MCF 10A (cell line): ENCODE measurements around the gene CASTOR1. TPM values are rescaled to one million over a fixed set of nuclear protein-coding genes. Genes with fewer than 3 reads are reported as not detected.

Experiments
- BruUV-seq: library from RNA; stranded (reverse); fragments of 400-500 nt; replicated peaks from 2 replicates; lab custom pipeline; 2021; lab: Mats Ljungman, UMichigan
- CTCF ChIA-PET: fragments of 300-600 bp; sonication (Branson Sonifier 250); formaldehyde crosslinking; extraction: SDS; loops from one replicate; lab custom pipeline; 2021; ENCODE audit warnings: antibody characterized with exemption, inconsistent platforms; lab: Yijun Ruan, JAX
- POLR2A ChIA-PET: fragments of 300-600, 350-650 bp; sonication (Branson Sonifier 250); formaldehyde crosslinking; extraction: SDS; loops from one replicate; lab custom pipeline; 2020; ENCODE audit warnings: antibody characterized with exemption, inconsistent platforms; lab: Yijun Ruan, JAX
- DNase-seq: peaks from one replicate; pipeline ENCODE4 v3.0.0-alpha.2; 2018; ENCODE audit not compliant: unreplicated experiment
- H3K27ac Mint-ChIP-seq: one replicate; pipeline ENCODE4 v1.8.0; 2022; ENCODE audit warnings: mild to moderate bottlenecking, low read depth, mixed read lengths; ENCODE audit not compliant: unreplicated experiment
- H3K27me3 Mint-ChIP-seq: one replicate; pipeline ENCODE4 v1.8.0; 2022; ENCODE audit warnings: mixed read lengths; ENCODE audit not compliant: insufficient read depth, unreplicated experiment
- H3K36me3 Mint-ChIP-seq: one replicate; pipeline ENCODE4 v1.8.0; 2022; ENCODE audit warnings: mild to moderate bottlenecking, moderate library complexity, mixed read lengths; ENCODE audit not compliant: insufficient read depth, unreplicated experiment
- H3K4me1 Mint-ChIP-seq: one replicate; pipeline ENCODE4 v1.8.0; 2022; ENCODE audit warnings: mixed read lengths; ENCODE audit not compliant: insufficient read depth, unreplicated experiment
- H3K4me3 Mint-ChIP-seq: one replicate; pipeline ENCODE4 v1.8.0; 2022; ENCODE audit warnings: mild to moderate bottlenecking, moderate library complexity, mixed read lengths; ENCODE audit not compliant: unreplicated experiment
- H3K9me3 Mint-ChIP-seq: one replicate; pipeline ENCODE4 v1.8.0; 2022; ENCODE audit warnings: mixed read lengths; ENCODE audit not compliant: unreplicated experiment
- intact Hi-C: fragments of 100-400 bp; cut with micrococcal nuclease; formaldehyde crosslinking; loops from 2 replicates; pipeline ENCODE4 v1.14.1; 2022
- total RNA-seq: library from RNA; stranded (reverse); gene quantifications from 2 replicates; pipeline ENCODE4 v1.2.3, GENCODE V29; 2022
- TF ChIP-seq, protein P1 (sequence below): fragments of 200-600 bp; IDR thresholded peaks from one replicate; pipeline ENCODE4 v1.8.0; 2022; ENCODE audit warnings: antibody characterized with exemption, mild to moderate bottlenecking; ENCODE audit not compliant: unreplicated experiment

CASTOR1 gene
- total RNA-seq, 1 experiment from 2014 or later = 1.2 TPM

GRCh38 chr22:30323246-30323645 lies 33.9 kb upstream of the CASTOR1 start:
- Mint-ChIP-seq H3K4me3 (no peak overlapping the region), H3K4me1 (peaks cover 27% of the 10 kb centered on the region), H3K27ac (no peak overlapping the region), H3K27me3 (no peaks in the 10 kb centered on the region), H3K9me3 (no peaks in the 10 kb centered on the region), H3K36me3 (peaks cover 2% of the 10 kb centered on the region)
- no TSS peak for BruUV-seq
- no peak for DNase-seq
- intact Hi-C loops = no loop called here
- POLR2A ChIA-PET = interaction anchor here (0.7 to 7.5 kb wide), 4 partner anchors 10 to 33 kb away, joined by 3 to 109 read pairs (median 23); partner anchors contain the start of gene CASTOR1
- TF ChIP-seq, protein P1, sequence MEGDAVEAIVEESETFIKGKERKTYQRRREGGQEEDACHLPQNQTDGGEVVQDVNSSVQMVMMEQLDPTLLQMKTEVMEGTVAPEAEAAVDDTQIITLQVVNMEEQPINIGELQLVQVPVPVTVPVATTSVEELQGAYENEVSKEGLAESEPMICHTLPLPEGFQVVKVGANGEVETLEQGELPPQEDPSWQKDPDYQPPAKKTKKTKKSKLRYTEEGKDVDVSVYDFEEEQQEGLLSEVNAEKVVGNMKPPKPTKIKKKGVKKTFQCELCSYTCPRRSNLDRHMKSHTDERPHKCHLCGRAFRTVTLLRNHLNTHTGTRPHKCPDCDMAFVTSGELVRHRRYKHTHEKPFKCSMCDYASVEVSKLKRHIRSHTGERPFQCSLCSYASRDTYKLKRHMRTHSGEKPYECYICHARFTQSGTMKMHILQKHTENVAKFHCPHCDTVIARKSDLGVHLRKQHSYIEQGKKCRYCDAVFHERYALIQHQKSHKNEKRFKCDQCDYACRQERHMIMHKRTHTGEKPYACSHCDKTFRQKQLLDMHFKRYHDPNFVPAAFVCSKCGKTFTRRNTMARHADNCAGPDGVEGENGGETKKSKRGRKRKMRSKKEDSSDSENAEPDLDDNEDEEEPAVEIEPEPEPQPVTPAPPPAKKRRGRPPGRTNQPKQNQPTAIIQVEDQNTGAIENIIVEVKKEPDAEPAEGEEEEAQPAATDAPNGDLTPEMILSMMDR = no peak
- CTCF ChIA-PET = interaction anchor here (0.7 to 3.5 kb wide), 4 partner anchors 32 to 383 kb away, joined by 3 to 12 read pairs (median 4); no protein-coding TSS in a partner anchor

DNA sequence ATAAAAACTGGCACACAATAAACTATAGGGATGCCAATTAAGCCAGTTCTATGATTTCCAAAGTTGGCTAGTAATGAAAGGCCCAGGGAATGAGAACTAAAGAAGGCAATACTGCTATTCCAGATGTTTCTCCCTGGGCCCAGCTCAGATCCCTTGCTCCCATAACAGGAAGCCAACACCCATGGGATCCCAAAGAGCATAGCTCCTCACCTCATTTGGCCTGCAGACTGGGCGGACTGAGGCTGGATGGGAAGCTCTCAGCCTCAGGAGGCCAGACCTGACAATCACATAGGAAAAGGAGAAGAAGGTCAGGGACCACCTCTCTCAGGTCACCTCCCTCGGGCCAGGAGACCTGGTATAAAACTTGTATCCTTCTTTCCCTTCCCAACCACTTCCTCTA lies 32.2 kb upstream of the CASTOR1 start:
- CTCF ChIA-PET = interaction anchor here (0.6 to 3.5 kb wide), 2 partner anchors 34 to 66 kb away, joined by 5 to 12 read pairs; no protein-coding TSS in a partner anchor
- H3K27ac Mint-ChIP-seq = no peak overlapping the region

DNA sequence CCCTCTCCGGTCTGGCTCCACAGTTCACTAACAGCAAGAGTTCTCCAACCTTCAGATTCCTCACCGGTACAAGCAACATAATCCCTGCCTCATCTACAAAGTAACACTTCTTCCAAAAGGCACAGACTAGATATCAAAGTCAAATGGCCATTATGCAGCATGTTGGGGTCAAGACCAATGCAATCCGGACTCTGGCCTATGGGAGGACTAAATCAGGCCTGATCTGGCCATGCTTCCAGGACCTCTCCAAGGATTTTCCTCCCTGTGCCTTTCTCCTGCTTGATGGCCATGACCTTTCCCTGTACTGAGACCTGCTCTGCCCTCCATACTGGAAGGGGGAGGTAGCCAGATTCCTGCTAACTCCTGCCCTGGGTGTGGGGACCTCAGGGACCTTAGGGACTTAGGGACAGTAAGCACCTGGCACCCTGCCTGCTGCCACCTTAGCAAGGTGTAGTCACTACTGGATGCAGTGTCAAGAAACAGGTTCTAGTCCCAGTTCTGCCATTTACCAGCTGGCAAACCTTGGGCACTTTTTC lies 30.8 kb upstream of the CASTOR1 start:
- ChIA-PET CTCF (interaction anchor here (0.9 kb wide), 1 partner anchor 57 kb away, joined by 3 read pairs; no protein-coding TSS in a partner anchor), POLR2A (interaction anchor here (1.7 kb wide), 1 partner anchor 31 kb away, joined by 3 read pairs; the partner anchor contains the start of gene CASTOR1)
- Mint-ChIP-seq H3K27ac (no peak overlapping the region), H3K27me3 (no peaks in the 10 kb centered on the region), H3K36me3 (peaks cover 4% of the 10 kb centered on the region), H3K4me3 (no peak overlapping the region), H3K4me1 (peaks cover 15% of the 10 kb centered on the region), H3K9me3 (no peaks in the 10 kb centered on the region)
- TF ChIP-seq, protein P1 = no peak
- intact Hi-C loops = no loop called here
- no peak for DNase-seq
- BruUV-seq = no TSS peak

More for the DNA sequence above, 32.2 kb upstream of the CASTOR1 start:
- TF ChIP-seq, protein P1 = no peak
- no peaks in the 10 kb centered on the region for H3K27me3 Mint-ChIP-seq
- DNase-seq = no peak
- no TSS peak for BruUV-seq
- no peak overlapping the region for H3K4me3 Mint-ChIP-seq
- POLR2A ChIA-PET = interaction anchor here (0.7 to 1.7 kb wide), 2 partner anchors 32 to 63 kb away, joined by 3 read pairs; partner anchors contain the start of gene CASTOR1
- peaks cover 23% of the 10 kb centered on the region for H3K4me1 Mint-ChIP-seq
- peaks cover 4% of the 10 kb centered on the region for H3K36me3 Mint-ChIP-seq
- intact Hi-C loops = no loop called here
- H3K9me3 Mint-ChIP-seq = no peaks in the 10 kb centered on the region

DNA sequence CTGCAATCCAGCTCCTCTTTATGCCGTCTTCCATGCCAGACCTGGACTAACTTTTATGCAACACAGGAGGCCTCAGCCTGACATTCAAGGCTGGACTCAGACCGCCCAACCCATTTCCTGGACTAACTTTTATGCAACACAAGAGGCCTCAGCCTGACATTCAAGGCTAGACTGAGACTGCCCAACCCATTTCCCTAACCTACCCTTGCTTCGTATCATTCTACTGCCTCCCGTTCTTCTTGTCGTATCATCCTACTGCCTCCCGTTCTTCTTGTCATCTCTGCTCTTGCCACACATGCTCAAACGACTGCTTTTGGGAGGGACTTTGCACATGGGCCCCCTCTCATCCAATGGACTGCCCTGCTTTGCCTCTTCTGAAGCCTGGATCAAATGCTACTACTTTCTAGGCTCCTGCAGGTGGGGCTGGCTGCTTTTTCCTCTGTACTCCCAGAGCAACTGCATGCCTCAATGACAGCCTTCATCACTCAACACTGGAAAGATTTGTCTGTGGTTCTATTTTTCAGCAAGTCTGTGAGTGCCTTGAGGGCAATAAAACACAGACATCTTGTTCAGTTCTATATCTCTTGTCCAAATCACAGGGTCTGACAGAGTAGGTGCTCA lies 29.6 kb upstream of the CASTOR1 start:
- intact Hi-C loops = no loop called here
- TF ChIP-seq, protein P1 = no peak
- Mint-ChIP-seq H3K36me3 (peaks cover 4% of the 10 kb centered on the region), H3K4me1 (peaks cover 14% of the 10 kb centered on the region), H3K4me3 (no peak overlapping the region), H3K27ac (no peak overlapping the region), H3K27me3 (no peaks in the 10 kb centered on the region), H3K9me3 (no peaks in the 10 kb centered on the region)
- ChIA-PET CTCF (interaction anchor here (0.7 to 2.0 kb wide), 4 partner anchors 8 to 211 kb away, joined by 3 to 7 read pairs (median 4); partner anchors contain the start of gene TBC1D10A), POLR2A (no interaction called here)
- no TSS peak for BruUV-seq
- DNase-seq = no peak
